ENCODE data around the gene GOLGA6L24.
"Not testable (repeated sequence)": the region's sequence is repeated elsewhere in the genome, so short reads cannot be mapped to it uniquely, and the experiment has no call there.

GOLGA6L24 gene, protein sequence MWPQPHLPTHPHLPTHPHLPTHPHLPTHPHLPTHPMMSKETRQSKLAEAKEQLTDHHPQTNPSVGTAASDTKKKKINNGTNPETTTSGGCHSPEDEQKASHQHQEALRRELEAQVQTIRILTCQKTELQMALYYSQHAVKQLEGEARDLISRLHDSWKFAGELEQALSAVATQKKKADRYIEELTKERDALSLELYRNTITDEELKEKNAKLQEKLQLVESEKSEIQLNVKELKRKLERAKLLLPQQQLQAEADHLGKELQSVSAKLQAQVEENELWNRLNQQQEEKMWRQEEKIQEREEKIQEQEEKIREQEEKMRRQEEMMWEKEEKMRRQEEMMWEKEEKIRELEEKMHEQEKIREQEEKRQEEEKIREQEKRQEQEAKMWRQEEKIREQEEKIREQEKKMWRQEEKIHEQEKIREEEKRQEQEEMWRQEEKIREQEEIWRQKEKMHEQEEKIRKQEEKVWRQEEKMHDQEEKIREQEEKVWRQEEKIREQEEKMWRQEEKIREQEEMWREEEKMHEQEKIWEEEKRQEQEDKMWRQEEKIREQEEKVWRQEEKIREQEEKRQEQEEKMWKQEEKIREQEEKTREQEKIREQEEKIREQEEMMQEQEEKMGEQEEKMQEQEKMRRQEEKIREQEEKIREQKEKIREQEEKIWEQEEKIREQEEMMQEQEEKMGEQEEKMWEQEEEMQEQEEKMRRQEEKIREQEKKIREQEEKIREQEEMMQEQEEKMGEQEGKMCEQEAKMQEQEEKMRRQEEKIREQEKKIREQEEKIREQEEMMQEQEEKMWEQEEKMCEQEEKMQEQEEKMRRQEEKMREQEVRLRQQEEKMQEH

GRCh38 chr15:28357984-28358383 lies at the start of gene GOLGA6L24:
TSS of gene GOLGA6L24 (minus strand) at chr15:28358084. CDS start at chr15:28358023, 61 bp downstream.
- DNase-seq, result not testable (repeated sequence)

DNA sequence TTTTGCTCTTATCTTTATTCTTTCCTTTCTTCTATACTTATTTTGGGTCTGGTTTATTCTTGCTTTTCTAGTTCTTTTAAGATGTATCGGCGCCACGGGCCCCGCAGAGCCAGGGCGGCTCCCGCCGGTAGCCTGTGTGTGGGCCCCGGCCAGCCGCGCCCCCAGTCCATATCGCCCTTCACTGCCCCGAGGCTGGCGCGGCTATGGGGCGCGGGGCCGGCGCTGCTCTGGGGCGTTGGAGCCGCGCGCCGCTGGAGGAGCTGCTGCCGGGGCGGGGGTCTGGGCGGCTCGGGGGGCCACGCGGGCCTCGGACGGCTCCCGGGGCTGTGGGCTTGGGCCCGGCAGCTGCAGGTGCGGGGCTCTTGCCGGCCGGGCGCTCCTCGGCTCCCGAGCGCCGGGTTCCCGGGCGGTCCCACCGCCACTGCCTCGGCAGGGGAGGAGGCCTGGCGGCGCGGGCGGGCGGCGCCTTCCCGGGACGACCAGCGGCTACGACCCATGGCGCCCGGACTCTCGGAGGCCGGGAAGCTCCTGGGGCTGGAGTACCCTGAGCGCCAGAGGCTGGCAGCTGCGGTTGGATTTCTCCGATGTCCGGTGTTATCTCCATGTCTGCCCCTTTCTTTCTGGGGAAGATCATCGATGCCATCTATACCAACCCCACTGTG lies 45.0 kb upstream of the GOLGA6L24 start:
- DNase-seq, result not testable (repeated sequence)

GRCh38 chr15:28396022-28396421 lies 38.1 kb upstream of the GOLGA6L24 start:
- not testable (repeated sequence) for DNase-seq

DNA sequence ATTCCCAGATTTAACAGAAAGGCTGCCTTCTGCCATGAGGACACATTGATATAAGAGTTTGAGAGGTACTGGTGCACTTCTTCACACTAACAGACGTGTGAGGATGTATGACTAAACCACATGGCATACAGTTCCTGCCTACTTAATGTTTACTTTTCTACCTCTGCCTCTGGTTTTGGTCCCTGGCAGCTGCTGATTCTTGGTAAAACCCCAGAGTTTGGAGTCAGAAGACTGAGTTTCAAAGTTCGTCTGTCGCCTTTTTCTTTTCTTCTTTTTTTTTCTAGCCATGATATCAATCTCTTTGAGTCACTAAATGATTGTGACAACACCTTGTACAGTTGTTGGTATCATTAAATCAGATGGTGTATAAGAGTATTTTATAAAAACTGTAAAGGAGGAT lies 22.2 kb upstream of the GOLGA6L24 start:
- not testable (repeated sequence) for DNase-seq

GRCh38 chr15:28378364-28378763 lies 20.5 kb upstream of the GOLGA6L24 start, which contains the start of gene GOLGA8F:
TSS of gene GOLGA8F (plus strand) at chr15:28378664. CDS start at chr15:28378762, 98 bp downstream.
- not testable (repeated sequence) for DNase-seq

DNA sequence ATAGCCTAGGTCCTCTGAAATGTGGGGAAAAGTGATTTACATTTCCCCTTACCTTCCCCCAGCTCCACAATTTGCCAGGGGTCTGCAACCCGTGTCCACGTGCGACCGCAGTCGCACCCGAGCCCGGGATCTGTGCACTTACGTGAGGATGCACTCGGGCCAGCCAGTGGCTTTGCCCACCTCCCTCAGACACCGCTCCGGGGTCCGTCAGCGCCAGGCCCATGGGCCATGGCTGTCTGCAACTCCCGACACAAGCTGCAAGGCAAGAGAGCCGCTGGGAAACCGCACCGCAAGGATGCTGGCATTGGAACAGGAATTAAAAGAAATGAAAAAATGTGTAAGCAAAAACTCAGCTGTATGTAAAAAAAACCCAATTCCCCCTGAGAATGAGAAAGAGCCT lies 7.6 kb upstream of the GOLGA6L24 start:
- DNase-seq, result not testable (repeated sequence)

- DNase-seq, result not testable (repeated sequence)
Observed at GRCh38 chr15:28322129-28322588, 35.7 kb downstream of the GOLGA6L24 start, which contains the start of gene HERC2. TSS of gene HERC2 (minus strand) at chr15:28322179. CDS start at chr15:28321433, 746 bp downstream.

DNA sequence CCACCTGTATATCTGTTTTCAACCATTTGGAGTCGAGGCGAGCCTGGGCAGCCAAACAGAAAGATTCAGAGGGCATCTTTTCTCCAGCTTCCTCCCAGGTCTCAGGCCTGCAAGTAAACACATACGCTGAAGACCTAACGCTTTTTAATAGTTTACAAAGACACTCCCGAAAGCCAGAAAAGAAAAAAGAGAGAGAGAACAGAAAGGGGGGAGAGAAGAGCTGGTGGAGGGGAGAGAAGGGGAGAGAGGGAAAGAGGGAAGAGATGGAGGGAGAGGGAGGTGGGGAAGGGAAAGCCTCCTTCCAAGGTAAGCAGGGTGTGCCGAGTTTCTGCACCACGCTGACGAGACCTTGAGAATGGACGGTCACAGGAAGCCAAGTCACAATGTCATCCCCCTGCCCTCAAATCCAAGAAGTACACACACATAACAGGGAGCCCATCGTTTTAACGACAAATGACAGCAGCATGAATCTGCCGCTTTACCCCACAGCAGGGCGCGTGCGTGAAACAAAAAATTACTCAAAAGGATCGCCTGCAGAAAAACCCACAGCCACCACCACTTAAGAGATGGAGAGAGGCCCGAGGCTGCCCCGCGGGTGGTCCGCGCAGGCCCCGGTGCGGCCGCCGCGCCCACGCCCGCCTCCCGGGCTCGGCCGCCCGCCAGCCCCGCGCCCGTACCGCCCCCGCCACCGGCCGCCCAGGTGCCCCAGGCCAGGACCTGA lies 36.4 kb downstream of the GOLGA6L24 start:
- not testable (repeated sequence) for DNase-seq

- not testable (repeated sequence) for DNase-seq
Observed at GRCh38 chr15:28319725-28320124, 38.2 kb downstream of the GOLGA6L24 start.

DNA sequence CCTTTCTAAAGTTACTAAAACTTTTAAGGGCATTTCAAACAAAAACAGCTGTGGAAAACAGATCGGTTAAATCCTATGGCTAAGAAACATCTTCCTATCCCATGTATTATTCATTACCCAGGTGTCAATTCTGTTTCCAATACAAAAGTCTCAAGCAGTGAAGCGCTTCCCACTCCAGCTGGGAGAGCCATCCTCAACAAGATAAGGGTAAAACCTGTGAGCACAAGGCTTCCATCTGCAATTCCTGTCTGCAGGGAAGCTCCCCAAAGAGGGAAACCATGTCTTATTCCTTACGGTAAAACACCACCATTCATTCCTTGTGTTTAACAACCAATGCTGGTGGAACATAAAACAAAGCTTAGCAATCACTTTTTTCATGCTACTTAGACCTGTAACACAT lies 39.1 kb downstream of the GOLGA6L24 start:
- not testable (repeated sequence) for DNase-seq

DNA sequence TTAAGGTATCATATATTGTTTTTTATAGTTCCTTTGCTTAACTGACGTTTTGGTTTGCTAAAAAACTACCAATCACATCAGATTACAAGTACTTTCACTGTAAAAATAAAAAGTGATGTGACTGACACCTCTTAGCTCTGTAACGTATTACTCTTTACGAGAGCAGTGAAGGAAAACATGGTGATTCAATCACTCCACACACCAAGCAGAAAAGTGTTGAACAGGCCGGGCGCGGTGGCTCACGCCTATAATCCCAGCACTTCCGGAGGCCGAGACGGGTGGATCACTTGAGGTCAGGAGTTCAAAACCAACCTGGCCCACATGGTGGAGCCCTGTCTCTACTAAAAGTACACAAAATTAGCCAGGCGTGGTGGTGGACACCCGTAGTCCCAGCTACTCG lies 39.8 kb downstream of the GOLGA6L24 start:
- not testable (repeated sequence) for DNase-seq

DNA sequence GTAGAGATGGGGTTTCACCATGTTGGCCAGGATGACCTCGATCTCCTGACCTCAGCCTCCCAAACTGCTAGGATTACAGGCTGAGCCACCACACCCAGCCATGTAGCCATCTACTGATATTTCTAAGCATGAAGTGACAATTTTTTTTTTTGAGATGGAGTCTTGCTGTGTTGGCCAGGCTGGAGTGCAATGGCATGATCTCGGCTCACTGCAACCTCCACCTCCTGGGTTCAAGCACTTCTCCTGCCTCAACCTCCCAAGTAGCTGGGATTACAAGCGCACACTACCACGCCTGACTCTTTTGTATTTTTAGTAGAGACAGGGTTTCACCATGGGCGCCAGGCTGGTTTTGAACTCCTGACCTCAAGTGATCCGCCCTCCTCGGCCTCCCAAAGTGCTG lies 40.9 kb downstream of the GOLGA6L24 start:
- not testable (repeated sequence) for DNase-seq

- not testable (repeated sequence) for DNase-seq
Observed at GRCh38 chr15:28310454-28310853, 47.4 kb downstream of the GOLGA6L24 start.

GRCh38 chr15:28308718-28309117 lies 49.2 kb downstream of the GOLGA6L24 start:
- DNase-seq, result not testable (repeated sequence)

Measured in HCEC 1CT (cell line).